HG02571 (cell line): ENCODE measurements around the gene KMT5C.

Source experiments
- ATAC-seq: cut with Tn5 transposase; IDR thresholded peaks from one replicate; pipeline ENCODE4 v1.9.1; 2021; ENCODE audit warnings: mild to moderate bottlenecking, moderate library complexity; ENCODE audit not compliant: unreplicated experiment

Gene KMT5C

GRCh38 chr19:55339105-55339888 is at the start of gene KMT5C:
Gene KMT5C, plus strand, starts transcription at chr19:55339876. Its CDS starts 2,061 bp downstream, at chr19:55341937.
- peak; percentile 84 for ATAC-seq

GRCh38 chr19:55297267-55297666 is 42.4 kb upstream of the KMT5C start:
- ATAC-seq = no peak

GRCh38 chr19:55299991-55300390 is 39.7 kb upstream of the KMT5C start:
- no peak for ATAC-seq

- no peak for ATAC-seq
Measured at GRCh38 chr19:55300886-55301458, 38.7 kb upstream of the KMT5C start.

GRCh38 chr19:55301459-55302317 is 38.0 kb upstream of the KMT5C start:
- ATAC-seq = no peak

GRCh38 chr19:55302318-55302703 is 37.4 kb upstream of the KMT5C start:
- ATAC-seq = no peak

GRCh38 chr19:55303477-55303876 is 36.2 kb upstream of the KMT5C start:
- ATAC-seq = no peak

- no peak for ATAC-seq
Measured at GRCh38 chr19:55304279-55304978, 35.2 kb upstream of the KMT5C start.

GRCh38 chr19:55304980-55305379 is 34.7 kb upstream of the KMT5C start:
- ATAC-seq = no peak

GRCh38 chr19:55305491-55305890 is 34.2 kb upstream of the KMT5C start:
- ATAC-seq = no peak

- no peak for ATAC-seq
Measured at GRCh38 chr19:55305983-55306562, 33.6 kb upstream of the KMT5C start.

GRCh38 chr19:55306712-55307111 is 33.0 kb upstream of the KMT5C start:
- ATAC-seq = no peak

GRCh38 chr19:55308281-55308680 is 31.4 kb upstream of the KMT5C start:
- no peak for ATAC-seq

GRCh38 chr19:55309448-55309847 is 30.2 kb upstream of the KMT5C start:
- ATAC-seq = no peak

- no peak for ATAC-seq
Measured at GRCh38 chr19:55310498-55310897, 29.2 kb upstream of the KMT5C start.

- ATAC-seq = no peak
Measured at GRCh38 chr19:55311397-55311796, 28.3 kb upstream of the KMT5C start.

- no peak for ATAC-seq
Measured at GRCh38 chr19:55311797-55312196, 27.9 kb upstream of the KMT5C start.

GRCh38 chr19:55312621-55313512 is 26.8 kb upstream of the KMT5C start:
- no peak for ATAC-seq

GRCh38 chr19:55314396-55314795 is 25.3 kb upstream of the KMT5C start:
- no peak for ATAC-seq
